SJSA1 (cell line): ENCODE results near the gene MCRS1. TPM values are rescaled to one million over a fixed set of nuclear protein-coding genes. Genes with fewer than 3 reads are reported as not detected.

ENCODE experiments used
- DNase-seq, 2 experiments: peaks; one replicate each; pipeline ENCODE4 v3.0.0-alpha.2; 2015 to 2020; ENCODE audit warnings: low spot score in 2 of 2, low read depth in 1 of 2
- H3K27ac ChIP-seq: fragments of 250-450 bp; sonication (Bioruptor Pico); 2 replicates; pipeline ENCODE4 v1.5.1; 2020; ENCODE audit warnings: mild to moderate bottlenecking, moderate library complexity
- H3K27me3 ChIP-seq: fragments of 250-450 bp; sonication (Bioruptor Pico); replicated peaks from 2 replicates; pipeline ENCODE4 v1.5.1; 2020; ENCODE audit warnings: mild to moderate bottlenecking, moderate library complexity
- H3K36me3 ChIP-seq: fragments of 250-450 bp; sonication (Bioruptor Pico); 2 replicates; pipeline ENCODE4 v1.5.1; 2020; ENCODE audit warnings: mild to moderate bottlenecking
- H3K4me1 ChIP-seq: fragments of 250-450 bp; sonication (Bioruptor Pico); replicated peaks from 2 replicates; pipeline ENCODE4 v1.6.1; 2021; ENCODE audit warnings: mild to moderate bottlenecking
- H3K4me3 ChIP-seq: fragments of 250-450 bp; sonication (Bioruptor Pico); 2 replicates; pipeline ENCODE4 v1.5.1; 2020; ENCODE audit warnings: mild to moderate bottlenecking
- H3K9me3 ChIP-seq: fragments of 250-450 bp; sonication (Bioruptor Pico); replicated peaks from 2 replicates; pipeline ENCODE4 v1.5.1; 2020; ENCODE audit warnings: mild to moderate bottlenecking
- total RNA-seq: library from RNA; depleted of rRNA; stranded (reverse); fragments of >200 nt; shearing (Covaris generic); gene quantifications from 2 replicates; pipeline ENCODE4 v1.2.3, GENCODE V29; 2014

The MCRS1 gene
- total RNA-seq, 1 experiment from 2014 or later = 73.6 TPM

- H3K9me3 ChIP-seq = no peaks in the 10 kb centered on the region
- no peaks in the 10 kb centered on the region for H3K4me1 ChIP-seq
- H3K27ac ChIP-seq = no peak overlapping the region
- H3K36me3 ChIP-seq = peaks cover 54% of the 10 kb centered on the region
- no peak for DNase-seq
- H3K4me3 ChIP-seq = no peak overlapping the region
- H3K27me3 ChIP-seq = no peaks in the 10 kb centered on the region
Measured at GRCh38 chr12:49557187-49557916, 10.6 kb downstream of the MCRS1 start.

GRCh38 chr12:49556391-49557186 is 11.4 kb downstream of the MCRS1 start:
- DNase-seq = no peak
- peaks cover 46% of the 10 kb centered on the region for H3K36me3 ChIP-seq
- no peaks in the 10 kb centered on the region for H3K9me3 ChIP-seq
- H3K4me3 ChIP-seq = no peak overlapping the region
- no peak overlapping the region for H3K27ac ChIP-seq
- 0 out of 2 replicates have a peak, but pooled peaks cover 4% of the 10 kb centered on the region for H3K27me3 ChIP-seq
- no peaks in the 10 kb centered on the region for H3K4me1 ChIP-seq

GRCh38 chr12:49555631-49556390 is 12.1 kb downstream of the MCRS1 start:
- no peak for DNase-seq
- Histone ChIP-seq H3K9me3 (no peaks in the 10 kb centered on the region), H3K27ac (no peak overlapping the region), H3K4me3 (no peak overlapping the region), H3K4me1 (no peaks in the 10 kb centered on the region), H3K27me3 (0 out of 2 replicates have a peak, but pooled peaks cover 6% of the 10 kb centered on the region), H3K36me3 (peaks cover 39% of the 10 kb centered on the region)

DNA sequence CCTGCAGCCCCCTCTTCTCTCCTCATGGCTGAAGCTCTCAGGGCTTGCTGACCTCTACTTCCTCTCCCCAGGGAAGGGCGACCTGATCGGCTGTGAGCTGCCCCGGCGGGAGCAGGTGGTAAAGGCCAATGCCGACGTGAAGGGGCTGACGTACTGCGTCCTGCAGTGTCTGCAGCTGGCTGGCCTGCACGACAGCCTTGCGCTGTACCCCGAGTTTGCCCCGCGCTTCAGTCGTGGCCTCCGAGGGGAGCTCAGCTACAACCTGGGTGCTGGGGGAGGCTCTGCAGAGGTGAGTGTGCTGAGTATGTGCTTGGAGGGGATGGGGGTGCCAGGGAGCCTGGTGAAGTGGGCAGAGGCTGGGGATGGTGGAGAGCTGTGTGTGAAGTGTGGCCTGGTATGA is 13.7 kb downstream of the MCRS1 start:
- Histone ChIP-seq H3K27ac (no peak overlapping the region), H3K36me3 (peaks cover 23% of the 10 kb centered on the region), H3K9me3 (no peaks in the 10 kb centered on the region), H3K4me3 (no peak overlapping the region), H3K27me3 (peaks cover 13% of the 10 kb centered on the region), H3K4me1 (no peaks in the 10 kb centered on the region)
- DNase-seq = no peak

- Histone ChIP-seq H3K27ac (no peak overlapping the region), H3K4me3 (no peak overlapping the region), H3K9me3 (no peaks in the 10 kb centered on the region), H3K4me1 (peaks cover 5% of the 10 kb centered on the region), H3K27me3 (peaks cover 19% of the 10 kb centered on the region), H3K36me3 (peaks cover 17% of the 10 kb centered on the region)
- DNase-seq = no peak
Measured at GRCh38 chr12:49553512-49554088, 14.3 kb downstream of the MCRS1 start.

- H3K4me1 ChIP-seq = peaks cover 5% of the 10 kb centered on the region
- H3K4me3 ChIP-seq = no peak overlapping the region
- no peak overlapping the region for H3K27ac ChIP-seq
- no peak for DNase-seq
- H3K27me3 ChIP-seq = peaks cover 23% of the 10 kb centered on the region
- H3K9me3 ChIP-seq = no peaks in the 10 kb centered on the region
- H3K36me3 ChIP-seq = peaks cover 11% of the 10 kb centered on the region
Measured at GRCh38 chr12:49552899-49553298, 15.0 kb downstream of the MCRS1 start.

- peaks cover 5% of the 10 kb centered on the region for H3K4me1 ChIP-seq
- no peaks in the 10 kb centered on the region for H3K9me3 ChIP-seq
- no peak overlapping the region for H3K27ac ChIP-seq
- H3K36me3 ChIP-seq = peaks cover 6% of the 10 kb centered on the region
- H3K27me3 ChIP-seq = peaks cover 24% of the 10 kb centered on the region
- H3K4me3 ChIP-seq = no peak overlapping the region
- DNase-seq = no peak
Measured at GRCh38 chr12:49552425-49552824, 15.5 kb downstream of the MCRS1 start.

DNA sequence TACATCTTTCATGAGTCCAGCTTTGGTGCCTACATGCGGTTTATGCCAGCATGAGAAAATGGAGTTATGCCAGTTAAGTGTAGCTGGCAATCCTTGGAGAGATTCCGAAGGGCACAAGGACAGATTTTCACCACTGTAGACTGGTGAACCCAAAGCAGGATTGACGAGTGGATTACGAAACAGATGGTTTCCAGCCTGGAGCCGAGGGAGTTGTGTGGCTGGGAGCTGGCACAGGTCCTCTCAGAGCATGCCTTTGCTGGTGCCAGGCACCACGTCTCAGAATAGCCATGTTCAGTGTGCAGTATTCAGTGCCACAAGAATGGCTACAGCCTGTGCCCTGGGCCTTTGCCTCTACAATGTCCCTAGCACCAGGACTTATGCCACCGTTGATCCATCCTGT is 15.9 kb downstream of the MCRS1 start:
- peaks cover 5% of the 10 kb centered on the region for H3K4me1 ChIP-seq
- H3K9me3 ChIP-seq = no peaks in the 10 kb centered on the region
- no peak for DNase-seq
- H3K27me3 ChIP-seq = peaks cover 27% of the 10 kb centered on the region
- no peak overlapping the region for H3K27ac ChIP-seq
- H3K36me3 ChIP-seq = peaks cover 2% of the 10 kb centered on the region
- no peak overlapping the region for H3K4me3 ChIP-seq

- DNase-seq = no peak
- Histone ChIP-seq H3K4me1 (peaks cover 5% of the 10 kb centered on the region), H3K4me3 (no peak overlapping the region), H3K9me3 (no peaks in the 10 kb centered on the region), H3K27me3 (peaks cover 27% of the 10 kb centered on the region), H3K27ac (no peak overlapping the region), H3K36me3 (no peaks in the 10 kb centered on the region)
Measured at GRCh38 chr12:49550693-49551252, 17.2 kb downstream of the MCRS1 start.

- Histone ChIP-seq H3K27ac (no peak overlapping the region), H3K36me3 (no peaks in the 10 kb centered on the region), H3K4me1 (peaks cover 5% of the 10 kb centered on the region), H3K27me3 (peaks cover 27% of the 10 kb centered on the region), H3K4me3 (no peak overlapping the region), H3K9me3 (no peaks in the 10 kb centered on the region)
- DNase-seq = no peak
Measured at GRCh38 chr12:49549735-49550692, 17.9 kb downstream of the MCRS1 start.

GRCh38 chr12:49548822-49549648 is 18.9 kb downstream of the MCRS1 start:
- Histone ChIP-seq H3K9me3 (no peaks in the 10 kb centered on the region), H3K27me3 (peaks cover 27% of the 10 kb centered on the region), H3K27ac (no peak overlapping the region), H3K4me3 (no peak overlapping the region), H3K4me1 (peaks cover 5% of the 10 kb centered on the region), H3K36me3 (no peaks in the 10 kb centered on the region)
- no peak for DNase-seq

DNA sequence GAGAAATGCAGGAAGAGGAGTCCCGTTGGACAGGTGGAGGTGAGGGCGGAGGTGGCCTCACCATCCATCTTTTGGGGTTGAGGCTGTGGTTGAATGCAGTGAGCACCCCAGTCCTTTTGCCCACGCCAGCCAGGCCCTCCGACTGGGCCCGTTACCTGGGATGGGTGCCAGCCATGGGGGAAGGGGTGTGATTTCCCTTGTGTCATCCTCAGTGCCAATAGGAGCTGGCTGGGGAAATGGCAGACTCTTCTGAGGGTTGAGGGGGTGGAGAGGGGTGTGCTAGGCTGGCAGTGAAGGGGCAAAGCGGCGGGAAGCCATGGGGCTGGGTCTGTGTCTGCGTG is 19.5 kb downstream of the MCRS1 start:
- H3K27ac ChIP-seq = no peak overlapping the region
- peaks cover 27% of the 10 kb centered on the region for H3K27me3 ChIP-seq
- H3K4me3 ChIP-seq = no peak overlapping the region
- H3K36me3 ChIP-seq = no peaks in the 10 kb centered on the region
- no peaks in the 10 kb centered on the region for H3K9me3 ChIP-seq
- H3K4me1 ChIP-seq = peaks cover 5% of the 10 kb centered on the region
- peak in 1 of 2 experiments; percentile 41 for DNase-seq
